ENCODE data around the gene ABCA7. TPM values are rescaled to one million over a fixed set of nuclear protein-coding genes. Genes with fewer than 3 reads are reported as not detected.
A peak's percentile ranks its signal among the peaks of the same experiment; 100 is the strongest.

The ABCA7 gene
- total and polyA plus RNA-seq, 2 of the 8 experiments (the other 6 are each of a cell fraction or from before 2014, with no cell fraction given), result 10.4 to 25.6 TPM

DNA sequence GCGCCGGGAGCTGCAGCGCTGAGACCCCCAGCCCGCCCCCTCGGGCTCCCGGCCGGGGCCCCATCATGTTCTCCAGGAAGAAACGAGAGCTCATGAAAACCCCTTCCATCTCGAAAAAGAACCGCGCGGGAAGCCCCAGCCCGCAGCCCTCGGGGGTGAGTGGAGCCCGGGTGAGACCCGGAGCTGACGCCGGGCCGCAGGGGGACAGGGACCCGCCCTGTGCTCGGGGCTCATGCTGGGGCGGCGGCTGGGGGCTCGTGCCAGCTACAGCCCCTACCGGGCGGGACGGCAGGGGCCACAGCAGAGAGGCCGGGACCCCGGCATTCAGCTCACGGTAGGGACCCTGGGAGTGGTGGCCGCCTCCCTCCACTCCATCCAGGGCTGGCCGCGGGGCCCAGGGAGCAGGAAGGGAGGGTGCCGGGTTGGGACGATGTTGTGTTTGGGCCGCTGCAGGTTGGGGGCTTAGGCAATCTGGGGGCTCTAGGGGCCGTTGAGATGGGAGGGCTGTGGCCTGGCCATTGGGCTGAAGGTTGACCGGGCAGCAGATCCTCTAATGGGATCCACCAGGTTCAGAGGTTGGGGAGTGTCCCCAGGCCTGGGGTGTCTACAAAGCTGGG lies 27.5 kb downstream of the ABCA7 start:
- no peak overlapping the region for H3K23ac ChIP-seq (ENCODE audit: insufficient read length)
- H3K56ac ChIP-seq (replicated peaks; ENCODE audit: insufficient read length, low read depth, low read length), result no peak overlapping the region
- no peak overlapping the region for H3K27ac ChIP-seq (ENCODE audit: low read depth, low read length)
- H4K8ac ChIP-seq (ENCODE audit: extremely low read depth, insufficient read depth, low read length), result peak overlapping the region; percentile 80
- H2BK5ac ChIP-seq (ENCODE audit: low read depth, low read length), result no peak overlapping the region
- H3K79me2 ChIP-seq (ENCODE audit: control insufficient read depth in 1 of 2, insufficient read depth in 2 of 2, low read length in 2 of 2), result no peaks in the 10 kb centered on the region
- ChIA-PET CTCF (ENCODE audit: partially characterized antibody) (interaction anchor here (0.8 to 5.2 kb wide), 9 partner anchors 10 to 97 kb away, joined by 3 to 54 read pairs (median 4); partner anchors contain the start of genes ABCA7 and GRIN3B), POLR2A (ENCODE audit: partially characterized antibody) (interaction anchor here (0.7 to 6.9 kb wide), 15 partner anchors 8 to 202 kb away, joined by 3 to 97 read pairs (median 5); partner anchors contain the start of genes ABCA7, CIRBP, CNN2 and RNU6-2)
- H3K4me2 ChIP-seq (ENCODE audit: insufficient read depth in 1 of 2, low read depth in 2 of 2, low read length in 2 of 2), result peak overlapping the region; percentile 35 to 74
- peaks cover 0 to 8% of the 10 kb centered on the region in 2 experiments for H4K20me1 ChIP-seq (replicated peaks in 1 of 2; ENCODE audit: control insufficient read depth in 1 of 2, insufficient read depth in 2 of 2, low read length in 2 of 2)
- H2AK5ac ChIP-seq (ENCODE audit: low read depth, low read length), result no peak overlapping the region
- no peak overlapping the region for H4K5ac ChIP-seq (ENCODE audit: insufficient read length, low read depth, low read length)
- H2BK12ac ChIP-seq (ENCODE audit: low read depth, low read length), result no peak overlapping the region
- H2BK15ac ChIP-seq (ENCODE audit: low read length), result no peak overlapping the region
- no peak overlapping the region for H2BK20ac ChIP-seq (ENCODE audit: low read length)
- H3K18ac ChIP-seq (ENCODE audit: extremely low read depth, low read length), result no peak overlapping the region
- 27% methylated on average over 24 of the region's 38 CpGs; no CpG with 5 or more reads in 1 of the 2 experiments for WGBS, 2 experiments (ENCODE audit: extremely low coverage in 1 of 2, insufficient coverage in 1 of 2, insufficient read length in 1 of 2, insufficient replicate concordance in 2 of 2, low coverage in 1 of 2, low lambda C conversion rate in 2 of 2, missing lambda C conversion rate in 1 of 2)
- peaks cover 0 to 29% (median 19%) of the 10 kb centered on the region in 4 experiments; a peak in 6 of 7 replicates for H3K4me1 ChIP-seq (replicated peaks in 1 of 4; ENCODE audit: control insufficient read depth in 3 of 4, insufficient read depth in 4 of 4, low read length in 3 of 4)
- no peak overlapping the region for H3K4ac ChIP-seq (replicated peaks; ENCODE audit: insufficient read length, low read depth, low read length)
- peaks cover 1% of the 10 kb centered on the region for H3K79me1 ChIP-seq (ENCODE audit: low read depth, low read length)
- H3K14ac ChIP-seq (ENCODE audit: insufficient read length), result no peak overlapping the region
- no peaks in the 10 kb centered on the region for H3K36me3 ChIP-seq (ENCODE audit: control insufficient read depth in 2 of 4, insufficient read depth in 4 of 4, low read length in 3 of 4)
- no peak overlapping the region for H3K9ac ChIP-seq (replicated peaks in 1 of 4; ENCODE audit: extremely low read depth in 1 of 4, low read depth in 3 of 4, low read length in 3 of 4)
- H2BK120ac ChIP-seq (replicated peaks; ENCODE audit: low read depth, low read length), result no peak overlapping the region
- FAIRE-seq (no peak), DNase-seq (ENCODE audit: low read depth in 1 of 2, low spot score in 2 of 2) (no peak)
- H4K91ac ChIP-seq (replicated peaks; ENCODE audit: insufficient read length, low read length), result no peak overlapping the region
- H3K27me3 ChIP-seq (replicated peaks in 1 of 4; ENCODE audit: control insufficient read depth in 3 of 4, extremely low read depth in 1 of 4, insufficient read depth in 3 of 4, low read length in 3 of 4), result peaks cover 0 to 30% (median 20%) of the 10 kb centered on the region in 4 experiments; a peak in 5 of 7 replicates
- peaks cover 0 to 9% of the 10 kb centered on the region in 2 experiments; a peak in 2 of 4 replicates for H3K9me3 ChIP-seq (ENCODE audit: insufficient read depth in 2 of 2, low read depth in 1 of 2, low read length in 1 of 2)
- no peak overlapping the region for H2AFZ ChIP-seq (ENCODE audit: low read length)
- peak overlapping the region; percentile 24 to 68 (median 30); a peak in 7 of 8 replicates for H3K4me3 ChIP-seq (ENCODE audit: extremely low read depth in 1 of 4, insufficient read depth in 2 of 4, low read depth in 3 of 4, low read length in 4 of 4)
- H3K23me2 ChIP-seq (ENCODE audit: low read depth, low read length), result peaks cover 14% of the 10 kb centered on the region; the same call in 1 of the 2 replicates
- TF ChIP-seq POLR2AphosphoS5 (IDR thresholded peaks at IDR 0.05; ENCODE audit: low read depth, low read length) (no peak), TAF7 (optimal IDR thresholded peaks at IDR 0.05; ENCODE audit: borderline replicate concordance, low read depth, low read length) (no peak)
